GM21447 (cell line): ENCODE data around the gene SLF2.

ENCODE experiments used
- ATAC-seq: cut with Tn5 transposase; IDR thresholded peaks from one replicate; pipeline ENCODE4 v1.9.1; 2021; ENCODE audit not compliant: unreplicated experiment

The SLF2 gene

GRCh38 chr10:100912605-100913469 lies at the start of gene SLF2:
TSS of gene SLF2 (plus strand) at chr10:100912963. CDS start at chr10:100913111, 148 bp downstream.
- peak; percentile 95 for ATAC-seq

- ATAC-seq: no peak
These were observed 49.3 kb upstream of the SLF2 start for GRCh38 chr10:100863433-100863832.

GRCh38 chr10:100864036-100864885 lies 48.5 kb upstream of the SLF2 start:
- ATAC-seq: no peak

GRCh38 chr10:100864978-100865377 lies 47.8 kb upstream of the SLF2 start:
- ATAC-seq: no peak

- no peak for ATAC-seq
These were observed 46.8 kb upstream of the SLF2 start for GRCh38 chr10:100866010-100866409.

GRCh38 chr10:100866575-100867098 lies 46.1 kb upstream of the SLF2 start:
- ATAC-seq: no peak

- no peak for ATAC-seq
These were observed 45.4 kb upstream of the SLF2 start for GRCh38 chr10:100867261-100867963.

- no peak for ATAC-seq
These were observed 44.4 kb upstream of the SLF2 start for GRCh38 chr10:100868382-100868781.

GRCh38 chr10:100869399-100869798 lies 43.4 kb upstream of the SLF2 start:
- no peak for ATAC-seq

GRCh38 chr10:100872034-100872791 lies 40.5 kb upstream of the SLF2 start:
- ATAC-seq: no peak

- no peak for ATAC-seq
These were observed 39.5 kb upstream of the SLF2 start for GRCh38 chr10:100873146-100873826.

GRCh38 chr10:100873827-100874326 lies 38.9 kb upstream of the SLF2 start:
- ATAC-seq: no peak

- ATAC-seq: no peak
These were observed 37.9 kb upstream of the SLF2 start for GRCh38 chr10:100874702-100875483.

GRCh38 chr10:100875484-100876166 lies 37.1 kb upstream of the SLF2 start:
- ATAC-seq: no peak

- ATAC-seq: no peak
These were observed 35.9 kb upstream of the SLF2 start for GRCh38 chr10:100876585-100877460.

- no peak for ATAC-seq
These were observed 35.3 kb upstream of the SLF2 start for GRCh38 chr10:100877461-100877850.

GRCh38 chr10:100878291-100878910 lies 34.4 kb upstream of the SLF2 start:
- ATAC-seq: no peak
